ENCODE data around the gene SYNE1.
A peak's percentile ranks its signal among the peaks of the same experiment; 100 is the strongest.
"Not testable (repeated sequence)": the region's sequence is repeated elsewhere in the genome, so short reads cannot be mapped to it uniquely, and the experiment has no call there.

The SYNE1 gene

GRCh38 chr6:152098683-152099082 is 538.5 kb downstream of the SYNE1 start:
- no peak for DNase-seq (ENCODE audit: low spot score)

- no peak for DNase-seq (ENCODE audit: low spot score)
Measured at GRCh38 chr6:152096863-152097496, 540.2 kb downstream of the SYNE1 start.

GRCh38 chr6:152094992-152095592 is 542.1 kb downstream of the SYNE1 start:
- peak; percentile 94 for DNase-seq (ENCODE audit: low spot score)

- no peak for DNase-seq (ENCODE audit: low spot score)
Measured at GRCh38 chr6:152094276-152094675, 542.9 kb downstream of the SYNE1 start.

- no peak for DNase-seq (ENCODE audit: low spot score)
Measured at GRCh38 chr6:152093711-152094110, 543.5 kb downstream of the SYNE1 start.

- DNase-seq (ENCODE audit: low spot score) = no peak
Measured at GRCh38 chr6:152091851-152092341, 545.3 kb downstream of the SYNE1 start.

GRCh38 chr6:152091201-152091600 is 546.0 kb downstream of the SYNE1 start:
- no peak for DNase-seq (ENCODE audit: low spot score)

- DNase-seq (ENCODE audit: low spot score) = peak; percentile 17
Measured at GRCh38 chr6:152089992-152090391, 547.2 kb downstream of the SYNE1 start.

GRCh38 chr6:152087701-152088100 is 549.5 kb downstream of the SYNE1 start:
- no peak for DNase-seq (ENCODE audit: low spot score)

GRCh38 chr6:152087096-152087495 is 550.1 kb downstream of the SYNE1 start:
- DNase-seq (ENCODE audit: low spot score) = no peak

GRCh38 chr6:152086223-152086873 is 550.8 kb downstream of the SYNE1 start:
- DNase-seq (ENCODE audit: low spot score) = no peak

- DNase-seq (ENCODE audit: low spot score) = peak; percentile 38
Measured at GRCh38 chr6:152085451-152085921, 551.7 kb downstream of the SYNE1 start.

GRCh38 chr6:152078804-152079203 is 558.4 kb downstream of the SYNE1 start:
- no peak for DNase-seq (ENCODE audit: low spot score)

- DNase-seq (ENCODE audit: low spot score) = no peak
Measured at GRCh38 chr6:152078001-152078400, 559.2 kb downstream of the SYNE1 start.

- not testable (repeated sequence) for DNase-seq (ENCODE audit: low spot score)
Measured at GRCh38 chr6:152076242-152076641, 560.9 kb downstream of the SYNE1 start.

- no peak for DNase-seq (ENCODE audit: low spot score)
Measured at GRCh38 chr6:152071843-152072242, 565.3 kb downstream of the SYNE1 start.
